ENCODE results near the gene GDI2.

DNA sequence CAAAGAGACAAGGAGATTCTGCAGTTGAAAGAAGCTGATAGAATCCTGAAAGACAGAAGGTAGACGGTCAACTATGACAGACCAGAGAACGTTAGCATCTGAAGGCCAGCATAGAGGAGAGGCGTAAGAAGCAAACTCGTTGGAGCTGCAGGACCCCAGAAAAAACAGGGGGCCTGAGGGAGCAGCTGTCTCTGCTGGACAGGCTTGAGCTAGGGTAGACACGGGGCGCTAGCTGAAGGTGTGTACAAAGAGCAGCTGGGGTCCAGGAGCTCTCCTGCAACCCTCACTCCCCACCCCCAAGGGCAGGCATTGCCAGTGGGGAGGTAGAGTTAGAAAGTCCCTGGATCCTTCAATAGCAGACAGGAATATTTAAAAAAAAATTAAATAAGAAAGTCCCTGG is 14.6 kb upstream of the GDI2 start:
- TF ChIP-seq POLR2AphosphoS5 (IDR thresholded peaks at IDR 0.05; ENCODE audit: low read depth, low read length) (no peak), TAF1 (IDR thresholded peaks at IDR 0.05; ENCODE audit: low read depth, low read length) (no peak), POU2F2 (IDR thresholded peaks at IDR 0.05; ENCODE audit: low read depth, low read length) (no peak)
